B cell (primary cell): ENCODE measurements around the gene TRIM47. TPM values are rescaled to one million over a fixed set of nuclear protein-coding genes. Genes with fewer than 3 reads are reported as not detected.
A peak's percentile ranks its signal among the peaks of the same experiment; 100 is the strongest.

Source experiments
- ATAC-seq: fragments of 200-7000 bp; cut with Tn5 transposase; one replicate; pipeline ENCODE4 v1.10.0; 2021; ENCODE audit warnings: low read depth, mild to moderate bottlenecking, moderate number of reproducible peaks, moderate library complexity
- CTCF ChIA-PET: fragments of 350-600 bp; sonication (Branson Sonifier 250); formaldehyde crosslinking; loops from one replicate; lab custom pipeline; 2021; ENCODE audit warnings: antibody characterized with exemption, inconsistent platforms; lab: Charles Lee
- POLR2A ChIA-PET: fragments of 350-600 bp; sonication (Branson Sonifier 250); formaldehyde crosslinking; loops from one replicate; lab custom pipeline; 2021; ENCODE audit warnings: antibody characterized with exemption; lab: Charles Lee
- DNase-seq: peaks from one replicate; pipeline ENCODE4 v3.0.0; 2013
- H2AFZ ChIP-seq: 2 replicates; pipeline ENCODE4 v1.6.1; 2012; ENCODE audit warnings: mild to moderate bottlenecking, low read depth, low read length; ENCODE audit not compliant: insufficient read depth, poor library complexity, severe bottlenecking
- H3K27ac ChIP-seq, 2 donors: 1 replicate in 1 of 2; 2 replicates in 1 of 2; pipeline ENCODE4 v1.5.1; 2012 to 2013; ENCODE audit warnings: low read length in 2 of 2, mild to moderate bottlenecking in 2 of 2, moderate library complexity in 1 of 2
- H3K27me3 ChIP-seq, 4 experiments: fragments of 200-600 bp in 1 of 4; sonication (generic) in 1 of 4; replicated peaks in 1 of 4; 1 replicate in 2 of 4; 2 replicates in 2 of 4; pipeline versions ENCODE4 v1.6.1 to v1.7.0; 2013 to 2016; ENCODE audit warnings: low read length in 3 of 4, mild to moderate bottlenecking in 2 of 4, mixed read lengths in 1 of 4, moderate library complexity in 1 of 4; ENCODE audit not compliant: insufficient read depth in 4 of 4, control insufficient read depth in 3 of 4; ENCODE audit errors: control extremely low read depth in 1 of 4
- H3K36me3 ChIP-seq, 2 experiments: replicated peaks in 1 of 2; 1 replicate in 1 of 2; 2 replicates in 1 of 2; pipeline versions ENCODE4 v1.6.1 to v1.7.1; 2013; ENCODE audit warnings: low read length in 1 of 2; ENCODE audit not compliant: insufficient read depth in 2 of 2, control insufficient read depth in 1 of 2; ENCODE audit errors: control extremely low read depth in 1 of 2, extremely low read depth in 1 of 2
- H3K4me1 ChIP-seq, 2 donors: fragments of 200-600 bp in 1 of 2; sonication (generic) in 1 of 2; 1 replicate in 1 of 2; 2 replicates in 1 of 2; pipeline versions ENCODE4 v1.5.1 to v1.6.1; 2013 to 2017; ENCODE audit warnings: low read length in 2 of 2; ENCODE audit not compliant: control insufficient read depth in 2 of 2, insufficient read depth in 2 of 2
- H3K4me2 ChIP-seq: replicated peaks from 2 replicates; pipeline ENCODE3; 2012; ENCODE audit warnings: mild to moderate bottlenecking, low read depth, low read length; ENCODE audit not compliant: poor library complexity, severe bottlenecking
- H3K4me3 ChIP-seq, 5 experiments: fragments of 200-600 bp in 1 of 5; sonication (generic) in 1 of 5; 1 replicate in 3 of 5; 2 replicates in 2 of 5; pipeline versions ENCODE4 v1.5.1 to v1.7.0; 2011 to 2016; ENCODE audit warnings: low read length in 4 of 5, mild to moderate bottlenecking in 4 of 5, low read depth in 2 of 5, control low read depth in 1 of 5, moderate library complexity in 1 of 5; ENCODE audit not compliant: insufficient read depth in 1 of 5; ENCODE audit errors: control extremely low read depth in 1 of 5, extremely low read depth in 1 of 5
- H3K79me2 ChIP-seq: fragments of 200-600 bp; sonication (generic); one replicate; pipeline ENCODE4 v1.6.0; 2016; ENCODE audit warnings: low read length; ENCODE audit not compliant: control insufficient read depth, insufficient read depth
- H3K9ac ChIP-seq: fragments of 200-600 bp; sonication (generic); 2 replicates; pipeline ENCODE4 v1.6.1; 2017; ENCODE audit warnings: mild to moderate bottlenecking, low read length, moderate library complexity
- H3K9me3 ChIP-seq, 3 donors: one replicate each; pipeline versions ENCODE4 v1.6.1 to v1.7.1; 2013; ENCODE audit warnings: low read length in 2 of 3; ENCODE audit not compliant: control insufficient read depth in 2 of 3, insufficient read depth in 1 of 3; ENCODE audit errors: control extremely low read depth in 1 of 3
- H4K20me1 ChIP-seq: 2 replicates; pipeline ENCODE4 v1.6.0; 2012; ENCODE audit warnings: mild to moderate bottlenecking, low read length; ENCODE audit not compliant: insufficient read depth, control insufficient read depth, poor library complexity, severe bottlenecking
- H3K27ac Mint-ChIP-seq: one replicate; pipeline ENCODE4 v1.8.0; 2021; ENCODE audit warnings: mixed read lengths
- H3K27me3 Mint-ChIP-seq: one replicate; pipeline ENCODE4 v1.8.0; 2021; ENCODE audit warnings: mixed read lengths
- H3K4me1 Mint-ChIP-seq: one replicate; pipeline ENCODE4 v1.8.0; 2021; ENCODE audit warnings: mixed read lengths
- H3K4me3 Mint-ChIP-seq: one replicate; pipeline ENCODE4 v1.8.0; 2021; ENCODE audit warnings: mixed read lengths
- H3K9me3 Mint-ChIP-seq: one replicate; pipeline ENCODE4 v1.8.0; 2022; ENCODE audit warnings: mixed read lengths; ENCODE audit not compliant: insufficient read depth
- CTCF ChIP-seq: fragments of 200-600 bp; IDR thresholded peaks from one replicate; pipeline ENCODE4 v1.8.0; 2022; ENCODE audit warnings: antibody characterized with exemption, mild to moderate bottlenecking
- EZH2 ChIP-seq: IDR thresholded peaks from 2 replicates; pipeline ENCODE4 v1.6.1; 2012; ENCODE audit warnings: borderline replicate concordance, low read depth, mild to moderate bottlenecking, moderate library complexity, low read length; ENCODE audit not compliant: insufficient read depth, poor library complexity, severe bottlenecking
- WGBS: methylation state at CpG from one replicate; pipeline ENCODE4 v1.1.5; 2013; ENCODE audit warnings: missing lambda C conversion rate; ENCODE audit not compliant: insufficient coverage; 5-methylcytosine and 5-hydroxymethylcytosine counted together
- intact Hi-C: fragments of 100-400 bp; cut with micrococcal nuclease; formaldehyde crosslinking; loops from one replicate; pipeline ENCODE4 v1.10.0; 2022
- polyA plus RNA-seq: library from polyadenylated mRNA; depleted of rRNA; stranded (reverse); fragments of >200 nt; gene quantifications from 2 replicates; pipeline ENCODE4 v1.2.3, GENCODE V29; 2012
- total RNA-seq, 2 donors: library from RNA; stranded (reverse); fragments of 120-200 nt in 1 of 2; gene quantifications; 1 replicate in 1 of 2; 2 replicates in 1 of 2; pipeline versions ENCODE4 v1.2.3 to v1.2.4, GENCODE V29; 2013 to 2022

The TRIM47 gene
- total and polyA plus RNA-seq, 2 donors (not counting 1 experiment from before 2014, with no cell fraction given): 6.4 to 8.3 TPM

GRCh38 chr17:75842963-75843576 is 35.3 kb downstream of the TRIM47 start:
- peak overlapping the region; percentile 94 for H3K4me3 Mint-ChIP-seq
- POLR2A ChIA-PET: interaction anchor here (0.9 to 4.5 kb wide), 9 partner anchors 12 to 89 kb away, joined by 3 to 82 read pairs (median 6); partner anchors contain the start of genes GALK1, MRPL38, TRIM65 and UNK
- Histone ChIP-seq H3K9me3 (no peaks in the 10 kb centered on the region), H2AFZ (peak overlapping the region; percentile 95), H3K4me3 (peak overlapping the region; percentile 11 to 86 (median 76)), H3K27me3 (no peaks in the 10 kb centered on the region), H3K4me2 (peak overlapping the region; percentile 99), H3K36me3 (peaks cover 0 to 46% of the 10 kb centered on the region in 2 experiments), H3K27ac (peak overlapping the region; percentile 92 to 93), H3K4me1 (peaks cover 17 to 35% of the 10 kb centered on the region in 2 donors), H3K79me2 (peaks cover 32% of the 10 kb centered on the region), H3K9ac (peak overlapping the region; percentile 91), H4K20me1 (peaks cover 5% of the 10 kb centered on the region)
- ATAC-seq (no peak), DNase-seq (no peak)
- WGBS: 34% methylated on average over 17 of the region's 22 CpGs
- H3K27ac Mint-ChIP-seq: peak overlapping the region; percentile 97
- peaks cover 21% of the 10 kb centered on the region for H3K4me1 Mint-ChIP-seq
- H3K9me3 Mint-ChIP-seq: no peaks in the 10 kb centered on the region
- no peaks in the 10 kb centered on the region for H3K27me3 Mint-ChIP-seq
- CTCF ChIA-PET: interaction anchor here (0.9 to 7.2 kb wide), 7 partner anchors 12 to 90 kb away, joined by 3 to 53 read pairs (median 6); partner anchors contain the start of genes TRIM65 and WBP2
- TF ChIP-seq EZH2 (no peak), CTCF (peak; percentile 25)
- intact Hi-C loops: loop anchor here (5.0 to 10.0 kb wide), 2 partner anchors 34 to 162 kb away; partner anchors contain the start of genes CDK3 and TRIM47

- ChIA-PET CTCF (interaction anchor here (6.1 kb wide), 1 partner anchor 13 kb away, joined by 53 read pairs; the partner anchor contains the start of gene WBP2), POLR2A (no interaction called here)
- Histone ChIP-seq H3K79me2 (peaks cover 30% of the 10 kb centered on the region), H3K4me1 (peaks cover 17 to 35% of the 10 kb centered on the region in 2 donors), H2AFZ (no peak overlapping the region), H3K27me3 (no peaks in the 10 kb centered on the region), H3K9me3 (no peaks in the 10 kb centered on the region), H3K36me3 (peaks cover 0 to 39% of the 10 kb centered on the region in 2 experiments), H3K9ac (no peak overlapping the region), H3K27ac (no peak overlapping the region), H3K4me2 (peak overlapping the region; percentile 99), H3K4me3 (no peak overlapping the region), H4K20me1 (no peaks in the 10 kb centered on the region)
- Mint-ChIP-seq H3K4me3 (peak overlapping the region; percentile 23), H3K4me1 (peaks cover 21% of the 10 kb centered on the region), H3K27me3 (no peaks in the 10 kb centered on the region), H3K9me3 (no peaks in the 10 kb centered on the region), H3K27ac (no peak overlapping the region)
- intact Hi-C loops: loop anchor here (5.0 to 10.0 kb wide), 2 partner anchors 35 to 162 kb away; partner anchors contain the start of genes CDK3 and TRIM47
- ATAC-seq (no peak), DNase-seq (no peak)
- TF ChIP-seq EZH2 (no peak), CTCF (no peak)
- 91% methylated on average over 13 of the region's 18 CpGs for WGBS
These were observed 36.0 kb downstream of the TRIM47 start for GRCh38 chr17:75842411-75842810.
